Suppressor macrophage treated with lipopolysaccharide for 4 hours (primary cell): ENCODE data around the gene FADS6.
"Not testable (repeated sequence)": the region's sequence is repeated elsewhere in the genome, so short reads cannot be mapped to it uniquely, and the experiment has no call there.

Source experiments
- DNase-seq: peaks from one replicate; pipeline ENCODE4 v3.0.0-alpha.2; 2020

The FADS6 gene

GRCh38 chr17:74883241-74883745 lies 10.1 kb downstream of the FADS6 start:
- DNase-seq = peak; percentile 75

GRCh38 chr17:74882517-74883240 lies 10.8 kb downstream of the FADS6 start:
- no peak for DNase-seq

GRCh38 chr17:74881073-74881472 lies 12.4 kb downstream of the FADS6 start:
- no peak for DNase-seq

GRCh38 chr17:74879308-74879707 lies 14.1 kb downstream of the FADS6 start:
- DNase-seq = no peak

- no peak for DNase-seq
Measured at GRCh38 chr17:74878658-74879057, 14.8 kb downstream of the FADS6 start.

GRCh38 chr17:74877592-74878548 lies 15.6 kb downstream of the FADS6 start:
- DNase-seq = no peak

GRCh38 chr17:74875977-74876593 lies 17.3 kb downstream of the FADS6 start:
- DNase-seq = no peak

GRCh38 chr17:74875155-74875976 lies 18.1 kb downstream of the FADS6 start:
- DNase-seq = no peak

- DNase-seq = no peak
Measured at GRCh38 chr17:74874615-74875037, 18.8 kb downstream of the FADS6 start.

GRCh38 chr17:74873874-74874614 lies 19.4 kb downstream of the FADS6 start:
- peak; percentile 40 for DNase-seq

GRCh38 chr17:74873037-74873873 lies 20.2 kb downstream of the FADS6 start:
- DNase-seq = peak; percentile 100

- DNase-seq = no peak
Measured at GRCh38 chr17:74872313-74873036, 21.0 kb downstream of the FADS6 start, which contains the start of gene FDXR. Gene FDXR (minus strand): TSS chr17:74872994. CDS start chr17:74872944, 50 bp downstream.

- no peak for DNase-seq
Measured at GRCh38 chr17:74871356-74872076, 21.9 kb downstream of the FADS6 start.

GRCh38 chr17:74870512-74870911 lies 22.9 kb downstream of the FADS6 start:
- no peak for DNase-seq

GRCh38 chr17:74870028-74870427 lies 23.4 kb downstream of the FADS6 start:
- not testable (repeated sequence) for DNase-seq

GRCh38 chr17:74868908-74869255 lies 24.6 kb downstream of the FADS6 start:
- no peak for DNase-seq

- DNase-seq = no peak
Measured at GRCh38 chr17:74868251-74868907, 25.1 kb downstream of the FADS6 start.

- DNase-seq = no peak
Measured at GRCh38 chr17:74866198-74866835, 27.1 kb downstream of the FADS6 start.
